WTC11 (cell line): Measurements from ENCODE around the gene PHC2. TPM values are rescaled to one million over a fixed set of nuclear protein-coding genes. Genes with fewer than 3 reads are reported as not detected.
A peak's percentile ranks its signal among the peaks of the same experiment; 100 is the strongest.

Source experiments
- ATAC-seq: fragments of 200-7000 bp; cut with Tn5 transposase; 2 replicates; pipeline ENCODE4 v1.10.0; 2021; ENCODE audit warnings: mild to moderate bottlenecking, moderate library complexity
- CTCF ChIA-PET: fragments of 300-600 bp; sonication (Branson Sonifier 250); formaldehyde crosslinking; loops from one replicate; lab custom pipeline; 2021; ENCODE audit warnings: antibody characterized with exemption; lab: Charles Lee
- POLR2A ChIA-PET: fragments of 350-600 bp; sonication (Branson Sonifier 250); formaldehyde crosslinking; loops from one replicate; lab custom pipeline; 2021; ENCODE audit warnings: antibody characterized with exemption; lab: Charles Lee
- DNase-seq: peaks from one replicate; pipeline ENCODE4 v3.0.0; 2021; ENCODE audit warnings: low spot score
- H3K27ac Mint-ChIP-seq: 2 replicates; pipeline ENCODE4 v1.8.0; 2021; ENCODE audit warnings: mixed read lengths
- H3K27me3 Mint-ChIP-seq: 2 replicates; pipeline ENCODE4 v1.8.0; 2021; ENCODE audit warnings: low read depth, mild to moderate bottlenecking, moderate library complexity, mixed read lengths
- H3K36me3 Mint-ChIP-seq: 2 replicates; pipeline ENCODE4 v1.8.0; 2021; ENCODE audit warnings: mixed read lengths
- H3K4me1 Mint-ChIP-seq: 2 replicates; pipeline ENCODE4 v1.8.0; 2022; ENCODE audit warnings: mixed read lengths
- H3K4me3 Mint-ChIP-seq: 2 replicates; pipeline ENCODE4 v1.8.0; 2021; ENCODE audit warnings: mild to moderate bottlenecking, moderate library complexity, mixed read lengths
- H3K9me3 Mint-ChIP-seq: 2 replicates; pipeline ENCODE4 v1.8.0; 2021; ENCODE audit warnings: mixed read lengths
- ATF1 ChIP-seq: sonication (generic); formaldehyde crosslinking; IDR thresholded peaks from 2 replicates; pipeline ENCODE4 v1.8.1; 2023; ENCODE audit warnings: mild to moderate bottlenecking, moderate library complexity, missing genetic modification reagents
- CBFB ChIP-seq: sonication (generic); formaldehyde crosslinking; IDR thresholded peaks from 2 replicates; pipeline ENCODE4 v1.8.1; 2022; ENCODE audit warnings: mild to moderate bottlenecking, low read depth, missing genetic modification reagents
- CREM ChIP-seq: sonication (generic); formaldehyde crosslinking; IDR thresholded peaks from 2 replicates; pipeline ENCODE4 v1.8.1; 2022; ENCODE audit warnings: mild to moderate bottlenecking, missing genetic modification reagents, moderate library complexity
- FOXK1 ChIP-seq: sonication (generic); formaldehyde crosslinking; IDR thresholded peaks from 2 replicates; pipeline ENCODE4 v1.8.0; 2022; ENCODE audit warnings: mild to moderate bottlenecking, moderate library complexity, missing genetic modification reagents
- FOXP1 ChIP-seq: sonication (generic); formaldehyde crosslinking; IDR thresholded peaks from 2 replicates; pipeline ENCODE4 v1.8.0; 2022; ENCODE audit warnings: missing genetic modification reagents, mild to moderate bottlenecking, moderate library complexity, borderline replicate concordance
- HMGA2 ChIP-seq: fragments of 250-450 bp; sonication (Bioruptor Pico); IDR thresholded peaks from 2 replicates; pipeline ENCODE4 v1.4.0; 2021; ENCODE audit warnings: mild to moderate bottlenecking, moderate library complexity
- IRF2 ChIP-seq: sonication (generic); formaldehyde crosslinking; IDR thresholded peaks from 2 replicates; pipeline ENCODE4 v1.8.0; 2022; ENCODE audit warnings: low read depth, missing genetic modification reagents, borderline replicate concordance
- JAZF1 ChIP-seq: fragments of 250-450 bp; sonication (Bioruptor Pico); IDR thresholded peaks from 2 replicates; pipeline ENCODE4 v1.9.0; 2021; ENCODE audit warnings: moderate library complexity, mild to moderate bottlenecking, inconsistent platforms
- JUN ChIP-seq: sonication (generic); formaldehyde crosslinking; IDR thresholded peaks from 2 replicates; pipeline ENCODE4 v1.8.0; 2023; ENCODE audit warnings: mild to moderate bottlenecking, missing genetic modification reagents
- KAT7 ChIP-seq: sonication (generic); formaldehyde crosslinking; IDR thresholded peaks from 2 replicates; pipeline ENCODE4 v1.8.1; 2023; ENCODE audit warnings: missing genetic modification reagents, mild to moderate bottlenecking, borderline replicate concordance
- MXD4 ChIP-seq: fragments of 250-450 bp; sonication (Bioruptor Pico); IDR thresholded peaks from 2 replicates; pipeline ENCODE4 v1.8.0; 2021; ENCODE audit warnings: mild to moderate bottlenecking, moderate library complexity, borderline replicate concordance
- NFE2L1 ChIP-seq: sonication (generic); formaldehyde crosslinking; IDR thresholded peaks from 2 replicates; pipeline ENCODE4 v1.8.1; 2023; ENCODE audit warnings: missing genetic modification reagents
- PRRX2 ChIP-seq: fragments of 250-450 bp; sonication (Bioruptor Pico); IDR thresholded peaks from 2 replicates; pipeline ENCODE4 v1.8.0; 2021; ENCODE audit warnings: mild to moderate bottlenecking
- SOX15 ChIP-seq: fragments of 250-450 bp; sonication (Bioruptor Pico); IDR thresholded peaks from 2 replicates; pipeline ENCODE4 v1.9.0; 2021; ENCODE audit warnings: mild to moderate bottlenecking
- TEAD1 ChIP-seq: sonication (generic); formaldehyde crosslinking; IDR thresholded peaks from 2 replicates; pipeline ENCODE4 v1.8.0; 2022; ENCODE audit warnings: mild to moderate bottlenecking, missing genetic modification reagents
- TEAD4 ChIP-seq: sonication (generic); formaldehyde crosslinking; IDR thresholded peaks from 2 replicates; pipeline ENCODE4 v1.8.0; 2022; ENCODE audit warnings: mild to moderate bottlenecking, missing genetic modification reagents
- ZBTB21 ChIP-seq: sonication (generic); formaldehyde crosslinking; IDR thresholded peaks from 2 replicates; pipeline ENCODE4 v1.8.1; 2023; ENCODE audit warnings: mild to moderate bottlenecking, missing genetic modification reagents, borderline replicate concordance
- ZNF263 ChIP-seq: sonication (generic); formaldehyde crosslinking; IDR thresholded peaks from 2 replicates; pipeline ENCODE4 v1.8.1; 2022; ENCODE audit warnings: low read depth, mild to moderate bottlenecking, moderate library complexity, missing genetic modification reagents
- ZNF671 ChIP-seq: fragments of 250-450 bp; sonication (Bioruptor Pico); IDR thresholded peaks from 2 replicates; pipeline ENCODE4 v1.8.0; 2021; ENCODE audit warnings: mild to moderate bottlenecking
- total RNA-seq: library from RNA; stranded (reverse); gene quantifications from 3 replicates; pipeline ENCODE4 v1.2.3, GENCODE V29; 2021
- TF ChIP-seq, protein P1 (sequence below): sonication (generic); formaldehyde crosslinking; IDR thresholded peaks from 2 replicates; pipeline ENCODE4 v1.8.1; 2022; ENCODE audit warnings: low read depth, missing genetic modification reagents, borderline replicate concordance
- TF ChIP-seq, protein P2 (sequence below): sonication (generic); formaldehyde crosslinking; IDR thresholded peaks from 2 replicates; pipeline ENCODE4 v1.8.0; 2022; ENCODE audit warnings: mild to moderate bottlenecking, missing genetic modification reagents
- TF ChIP-seq, protein P3 (sequence below): sonication (generic); formaldehyde crosslinking; IDR thresholded peaks from 2 replicates; pipeline ENCODE4 v1.8.0; 2022; ENCODE audit warnings: mild to moderate bottlenecking, missing genetic modification reagents
- TF ChIP-seq, protein P4 (sequence below): sonication (generic); formaldehyde crosslinking; conservative IDR thresholded peaks from 2 replicates; pipeline ENCODE4 v1.8.1; 2023; ENCODE audit warnings: mild to moderate bottlenecking, low read depth, missing genetic modification reagents, moderate library complexity
- TF ChIP-seq, protein P5 (sequence below): sonication (generic); formaldehyde crosslinking; IDR thresholded peaks from 2 replicates; pipeline ENCODE4 v1.8.0; 2022; ENCODE audit warnings: mild to moderate bottlenecking, missing genetic modification reagents
- TF ChIP-seq, protein P6 (sequence below): sonication (generic); formaldehyde crosslinking; IDR thresholded peaks from 2 replicates; pipeline ENCODE4 v1.8.1; 2023; ENCODE audit warnings: mild to moderate bottlenecking, missing genetic modification reagents, moderate library complexity

Gene PHC2
- total RNA-seq, 1 experiment from 2014 or later, result 7.0 TPM

DNA sequence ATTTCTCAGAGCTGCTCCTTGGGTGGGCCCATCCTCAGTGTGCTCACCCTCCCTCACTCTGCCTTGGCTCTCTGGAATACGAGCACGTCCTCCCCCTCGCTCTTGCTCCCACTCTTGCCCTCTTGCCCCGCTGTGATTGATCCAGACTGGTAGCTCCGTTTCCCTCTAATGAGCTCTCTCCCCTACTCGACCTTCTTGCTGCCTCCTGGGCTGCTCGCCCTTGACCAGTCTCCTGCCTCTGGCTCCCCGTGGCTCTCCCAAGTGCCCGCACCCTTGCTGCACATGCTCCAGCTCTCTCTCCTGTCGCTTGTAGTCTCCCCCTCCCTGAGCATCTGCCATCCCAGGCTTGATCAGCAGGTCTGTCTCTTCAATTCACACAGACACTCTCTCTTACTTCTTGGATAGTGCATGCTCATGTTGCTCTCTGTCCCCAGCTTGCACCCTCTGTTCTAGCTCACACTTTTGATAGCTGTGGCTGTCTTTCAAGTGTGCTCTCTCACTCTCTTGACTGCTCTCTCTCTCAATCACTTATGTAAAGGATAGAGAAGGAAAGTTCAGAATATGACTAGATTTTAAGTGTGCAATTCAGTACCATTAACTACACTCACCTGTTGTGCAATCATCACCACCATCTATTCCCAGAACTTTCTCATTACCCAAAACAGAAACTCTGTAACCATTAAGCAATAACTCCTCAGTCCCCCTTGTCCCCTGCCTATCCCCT is 51.1 kb downstream of the PHC2 start:
- Mint-ChIP-seq H3K4me1 (peaks cover 25% of the 10 kb centered on the region), H3K9me3 (no peaks in the 10 kb centered on the region), H3K27me3 (peaks cover 5% of the 10 kb centered on the region; the same call in 1 of the 2 replicates), H3K36me3 (no peaks in the 10 kb centered on the region), H3K27ac (no peak overlapping the region), H3K4me3 (no peak overlapping the region)
- TF ChIP-seq KAT7 (no peak), FOXK1 (no peak), ZNF263 (CRISPR knock-in tag) (no peak), HMGA2 (CRISPR knock-in tag) (no peak), MXD4 (CRISPR knock-in tag) (no peak), JAZF1 (no peak), NFE2L1 (CRISPR knock-in tag) (no peak), CREM (CRISPR knock-in tag) (no peak), FOXP1 (CRISPR knock-in tag) (no peak), TEAD1 (no peak), ATF1 (CRISPR knock-in tag) (no peak), TEAD4 (CRISPR knock-in tag) (no peak), CBFB (no peak), ZBTB21 (CRISPR knock-in tag) (no peak), JUN (CRISPR knock-in tag) (no peak), IRF2 (CRISPR knock-in tag) (no peak)
- TF ChIP-seq, protein P1, sequence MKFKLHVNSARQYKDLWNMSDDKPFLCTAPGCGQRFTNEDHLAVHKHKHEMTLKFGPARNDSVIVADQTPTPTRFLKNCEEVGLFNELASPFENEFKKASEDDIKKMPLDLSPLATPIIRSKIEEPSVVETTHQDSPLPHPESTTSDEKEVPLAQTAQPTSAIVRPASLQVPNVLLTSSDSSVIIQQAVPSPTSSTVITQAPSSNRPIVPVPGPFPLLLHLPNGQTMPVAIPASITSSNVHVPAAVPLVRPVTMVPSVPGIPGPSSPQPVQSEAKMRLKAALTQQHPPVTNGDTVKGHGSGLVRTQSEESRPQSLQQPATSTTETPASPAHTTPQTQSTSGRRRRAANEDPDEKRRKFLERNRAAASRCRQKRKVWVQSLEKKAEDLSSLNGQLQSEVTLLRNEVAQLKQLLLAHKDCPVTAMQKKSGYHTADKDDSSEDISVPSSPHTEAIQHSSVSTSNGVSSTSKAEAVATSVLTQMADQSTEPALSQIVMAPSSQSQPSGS (CRISPR knock-in tag), result no peak
- TF ChIP-seq, protein P2, sequence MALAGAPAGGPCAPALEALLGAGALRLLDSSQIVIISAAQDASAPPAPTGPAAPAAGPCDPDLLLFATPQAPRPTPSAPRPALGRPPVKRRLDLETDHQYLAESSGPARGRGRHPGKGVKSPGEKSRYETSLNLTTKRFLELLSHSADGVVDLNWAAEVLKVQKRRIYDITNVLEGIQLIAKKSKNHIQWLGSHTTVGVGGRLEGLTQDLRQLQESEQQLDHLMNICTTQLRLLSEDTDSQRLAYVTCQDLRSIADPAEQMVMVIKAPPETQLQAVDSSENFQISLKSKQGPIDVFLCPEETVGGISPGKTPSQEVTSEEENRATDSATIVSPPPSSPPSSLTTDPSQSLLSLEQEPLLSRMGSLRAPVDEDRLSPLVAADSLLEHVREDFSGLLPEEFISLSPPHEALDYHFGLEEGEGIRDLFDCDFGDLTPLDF (CRISPR knock-in tag), result no peak
- TF ChIP-seq, protein P3, sequence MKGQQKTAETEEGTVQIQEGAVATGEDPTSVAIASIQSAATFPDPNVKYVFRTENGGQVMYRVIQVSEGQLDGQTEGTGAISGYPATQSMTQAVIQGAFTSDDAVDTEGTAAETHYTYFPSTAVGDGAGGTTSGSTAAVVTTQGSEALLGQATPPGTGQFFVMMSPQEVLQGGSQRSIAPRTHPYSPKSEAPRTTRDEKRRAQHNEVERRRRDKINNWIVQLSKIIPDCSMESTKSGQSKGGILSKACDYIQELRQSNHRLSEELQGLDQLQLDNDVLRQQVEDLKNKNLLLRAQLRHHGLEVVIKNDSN, result no peak
- TF ChIP-seq, protein P4, sequence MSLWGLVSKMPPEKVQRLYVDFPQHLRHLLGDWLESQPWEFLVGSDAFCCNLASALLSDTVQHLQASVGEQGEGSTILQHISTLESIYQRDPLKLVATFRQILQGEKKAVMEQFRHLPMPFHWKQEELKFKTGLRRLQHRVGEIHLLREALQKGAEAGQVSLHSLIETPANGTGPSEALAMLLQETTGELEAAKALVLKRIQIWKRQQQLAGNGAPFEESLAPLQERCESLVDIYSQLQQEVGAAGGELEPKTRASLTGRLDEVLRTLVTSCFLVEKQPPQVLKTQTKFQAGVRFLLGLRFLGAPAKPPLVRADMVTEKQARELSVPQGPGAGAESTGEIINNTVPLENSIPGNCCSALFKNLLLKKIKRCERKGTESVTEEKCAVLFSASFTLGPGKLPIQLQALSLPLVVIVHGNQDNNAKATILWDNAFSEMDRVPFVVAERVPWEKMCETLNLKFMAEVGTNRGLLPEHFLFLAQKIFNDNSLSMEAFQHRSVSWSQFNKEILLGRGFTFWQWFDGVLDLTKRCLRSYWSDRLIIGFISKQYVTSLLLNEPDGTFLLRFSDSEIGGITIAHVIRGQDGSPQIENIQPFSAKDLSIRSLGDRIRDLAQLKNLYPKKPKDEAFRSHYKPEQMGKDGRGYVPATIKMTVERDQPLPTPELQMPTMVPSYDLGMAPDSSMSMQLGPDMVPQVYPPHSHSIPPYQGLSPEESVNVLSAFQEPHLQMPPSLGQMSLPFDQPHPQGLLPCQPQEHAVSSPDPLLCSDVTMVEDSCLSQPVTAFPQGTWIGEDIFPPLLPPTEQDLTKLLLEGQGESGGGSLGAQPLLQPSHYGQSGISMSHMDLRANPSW, result no peak
- no peak for DNase-seq
- ChIA-PET CTCF (interaction anchor here (1.1 to 2.1 kb wide), 5 partner anchors 15 to 91 kb away, joined by 3 to 7 read pairs (median 6); no protein-coding TSS in a partner anchor), POLR2A (interaction anchor here (0.5 to 1.1 kb wide), 2 partner anchors 9 kb away, joined by 3 read pairs; no protein-coding TSS in a partner anchor)
- ATAC-seq, result peak; percentile 30; the same call in 1 of the 2 replicates

DNA sequence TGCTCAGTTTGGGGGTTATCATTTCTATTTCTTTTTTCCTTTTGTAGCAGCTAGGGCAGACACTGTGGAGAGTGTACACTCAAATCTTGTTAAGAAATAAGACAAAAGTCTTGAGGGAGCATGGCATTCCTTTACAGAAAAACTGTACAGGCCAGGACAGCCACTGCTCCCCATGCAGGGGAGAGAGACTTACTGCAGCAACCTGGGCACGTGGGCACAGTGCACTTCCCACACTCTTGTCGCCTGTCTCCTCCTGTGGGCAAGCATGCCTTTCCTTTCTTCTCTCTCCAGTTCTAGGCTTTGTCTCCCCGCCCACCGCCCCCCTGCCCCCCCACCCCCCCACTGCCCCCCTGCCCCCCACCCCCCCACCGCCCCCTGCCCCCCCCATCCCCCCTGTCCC is 51.9 kb downstream of the PHC2 start:
- ChIA-PET CTCF (interaction anchor here (1.1 to 2.1 kb wide), 3 partner anchors 14 to 92 kb away, joined by 3 to 7 read pairs (median 6); no protein-coding TSS in a partner anchor), POLR2A (interaction anchor here (0.5 kb wide), 1 partner anchor 9 kb away, joined by 3 read pairs; no protein-coding TSS in a partner anchor)
- DNase-seq (no peak), ATAC-seq (no peak)
- peaks cover 5% of the 10 kb centered on the region; the same call in 1 of the 2 replicates for H3K27me3 Mint-ChIP-seq
- no peak overlapping the region for H3K4me3 Mint-ChIP-seq
- H3K4me1 Mint-ChIP-seq, result peaks cover 18% of the 10 kb centered on the region
- H3K27ac Mint-ChIP-seq, result no peak overlapping the region
- no peaks in the 10 kb centered on the region for H3K9me3 Mint-ChIP-seq
- H3K36me3 Mint-ChIP-seq, result no peaks in the 10 kb centered on the region
- TF ChIP-seq, protein P5, sequence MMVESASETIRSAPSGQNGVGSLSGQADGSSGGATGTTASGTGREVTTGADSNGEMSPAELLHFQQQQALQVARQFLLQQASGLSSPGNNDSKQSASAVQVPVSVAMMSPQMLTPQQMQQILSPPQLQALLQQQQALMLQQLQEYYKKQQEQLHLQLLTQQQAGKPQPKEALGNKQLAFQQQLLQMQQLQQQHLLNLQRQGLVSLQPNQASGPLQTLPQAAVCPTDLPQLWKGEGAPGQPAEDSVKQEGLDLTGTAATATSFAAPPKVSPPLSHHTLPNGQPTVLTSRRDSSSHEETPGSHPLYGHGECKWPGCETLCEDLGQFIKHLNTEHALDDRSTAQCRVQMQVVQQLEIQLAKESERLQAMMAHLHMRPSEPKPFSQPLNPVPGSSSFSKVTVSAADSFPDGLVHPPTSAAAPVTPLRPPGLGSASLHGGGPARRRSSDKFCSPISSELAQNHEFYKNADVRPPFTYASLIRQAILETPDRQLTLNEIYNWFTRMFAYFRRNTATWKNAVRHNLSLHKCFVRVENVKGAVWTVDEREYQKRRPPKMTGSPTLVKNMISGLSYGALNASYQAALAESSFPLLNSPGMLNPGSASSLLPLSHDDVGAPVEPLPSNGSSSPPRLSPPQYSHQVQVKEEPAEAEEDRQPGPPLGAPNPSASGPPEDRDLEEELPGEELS (CRISPR knock-in tag), result no peak
- TF ChIP-seq SOX15 (CRISPR knock-in tag), result no peak
- no peak for TF ChIP-seq PRRX2 (CRISPR knock-in tag)
- TF ChIP-seq ZNF671 (CRISPR knock-in tag), result no peak
- no peak for TF ChIP-seq ZBTB21 (CRISPR knock-in tag)
- TF ChIP-seq, protein P2 (CRISPR knock-in tag), result no peak
- TF ChIP-seq, protein P6, sequence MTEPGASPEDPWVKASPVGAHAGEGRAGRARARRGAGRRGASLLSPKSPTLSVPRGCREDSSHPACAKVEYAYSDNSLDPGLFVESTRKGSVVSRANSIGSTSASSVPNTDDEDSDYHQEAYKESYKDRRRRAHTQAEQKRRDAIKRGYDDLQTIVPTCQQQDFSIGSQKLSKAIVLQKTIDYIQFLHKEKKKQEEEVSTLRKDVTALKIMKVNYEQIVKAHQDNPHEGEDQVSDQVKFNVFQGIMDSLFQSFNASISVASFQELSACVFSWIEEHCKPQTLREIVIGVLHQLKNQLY (CRISPR knock-in tag), result no peak
